DMS153 treated with DMSO at 0.1 percent for 48 hours (cell line): ENCODE data around the gene NLK.
"Not testable (repeated sequence)": the region's sequence is repeated elsewhere in the genome, so short reads cannot be mapped to it uniquely, and the experiment has no call there.

Source experiments
- DNase-seq: peaks from one replicate; lab custom pipeline; 2025; ENCODE audit not compliant: unreplicated experiment; lab: John Stamatoyannopoulos, UW

NLK gene

DNA sequence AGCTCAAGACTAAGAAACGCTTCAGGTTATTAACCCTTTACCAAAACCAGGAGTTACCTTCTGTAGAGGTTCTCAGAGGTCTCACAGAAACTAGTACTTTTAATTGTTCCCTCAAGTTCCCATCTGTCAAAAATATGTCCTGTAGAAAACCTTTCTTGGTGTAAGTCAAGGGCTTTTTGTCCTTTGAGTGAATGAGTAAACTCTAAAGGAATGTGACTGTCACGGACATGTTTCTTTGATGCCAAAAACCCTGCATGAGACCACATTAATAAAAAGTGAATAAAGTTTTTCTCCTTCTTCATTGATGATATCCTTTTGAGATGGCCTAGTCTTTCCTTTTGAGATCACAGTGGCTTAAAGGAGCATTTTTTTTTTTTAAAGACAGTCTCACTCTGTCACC is 102.9 kb downstream of the NLK start:
- DNase-seq: no peak

GRCh38 chr17:28147017-28147416 is 104.5 kb downstream of the NLK start:
- DNase-seq: no peak

- DNase-seq: no peak
Observed at GRCh38 chr17:28151001-28151400, 108.5 kb downstream of the NLK start.

- DNase-seq: no peak
Observed at GRCh38 chr17:28154214-28154613, 111.7 kb downstream of the NLK start.

DNA sequence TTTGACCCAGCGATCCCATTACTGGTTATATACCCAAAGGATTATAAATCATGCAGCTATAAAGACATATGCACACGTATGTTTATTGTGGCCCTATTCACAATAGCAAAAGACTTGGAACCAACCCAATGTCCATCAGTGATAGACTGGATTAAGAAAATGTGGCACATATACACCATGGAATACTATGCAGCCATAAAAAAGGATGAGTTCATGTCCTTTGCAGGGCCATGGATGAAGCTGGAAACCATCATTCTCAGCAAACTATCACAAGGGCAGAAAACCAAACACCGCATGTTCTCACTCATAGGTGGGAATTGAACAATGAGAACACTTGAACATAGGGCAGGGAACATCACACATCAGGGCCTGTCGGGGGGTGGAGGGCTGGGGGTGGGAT is 112.9 kb downstream of the NLK start:
- not testable (repeated sequence) for DNase-seq

DNA sequence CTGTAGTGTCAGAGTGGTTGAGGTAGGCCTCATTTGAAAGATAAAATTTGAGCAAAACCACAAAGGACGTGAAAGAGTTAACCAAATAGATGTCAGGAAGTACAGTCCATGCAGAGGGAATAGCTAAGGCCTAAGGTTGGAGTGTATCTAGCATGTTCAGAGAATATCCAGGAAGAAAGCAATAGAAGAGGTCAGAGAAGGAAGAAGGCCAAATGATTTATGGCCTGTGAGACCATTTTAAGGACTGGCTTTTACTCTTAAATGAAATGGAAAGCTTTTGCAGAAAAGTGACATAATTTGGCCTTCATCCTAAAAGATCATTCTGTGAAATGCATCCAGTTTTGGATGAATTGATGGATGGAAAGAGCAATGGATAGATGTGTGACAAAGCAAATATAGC is 116.5 kb downstream of the NLK start:
- DNase-seq: no peak

DNA sequence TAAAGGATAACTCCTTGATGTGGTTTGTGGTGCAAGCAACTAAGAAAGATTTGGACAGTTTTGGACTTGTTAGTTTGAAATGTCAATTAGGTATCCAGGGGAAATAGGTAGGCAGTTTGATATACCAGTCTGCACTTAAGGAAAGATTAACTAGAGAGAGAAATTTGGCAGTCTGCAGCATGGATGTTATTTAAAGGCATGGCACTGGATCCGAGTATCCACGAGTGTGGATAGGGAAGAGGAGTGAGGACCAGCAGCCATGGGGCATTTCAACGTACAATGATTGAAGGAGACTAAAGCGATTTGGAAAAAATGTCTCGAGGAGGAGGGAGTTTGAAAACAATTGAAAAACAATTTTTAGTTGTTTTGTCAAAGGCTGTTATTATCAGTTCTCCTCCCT is 117.4 kb downstream of the NLK start:
- no peak for DNase-seq

DNA sequence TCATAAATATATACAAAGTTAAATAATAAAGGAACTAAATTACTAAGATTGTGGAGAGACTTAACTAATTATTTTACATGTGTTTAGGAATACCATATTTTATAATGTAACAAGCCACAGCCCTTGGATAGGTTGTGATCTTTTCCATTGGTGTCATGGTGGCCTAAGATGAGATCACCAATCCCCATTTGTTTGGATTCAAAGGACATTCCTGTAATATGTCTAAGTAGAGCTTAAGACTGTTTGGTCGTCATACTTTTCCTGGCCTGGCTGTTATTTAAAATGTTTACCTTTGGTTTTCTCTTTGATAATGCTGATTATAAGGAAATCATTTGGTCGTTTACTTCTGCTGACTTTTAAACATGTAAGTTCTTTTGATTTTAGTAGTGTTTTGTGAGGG is 118.1 kb downstream of the NLK start:
- no peak for DNase-seq

GRCh38 chr17:28161311-28161710 is 118.8 kb downstream of the NLK start:
- DNase-seq: no peak

- DNase-seq: no peak
Observed at GRCh38 chr17:28166478-28166877, 124.0 kb downstream of the NLK start.

GRCh38 chr17:28169621-28170349 is 127.3 kb downstream of the NLK start:
- no peak for DNase-seq

- no peak for DNase-seq
Observed at GRCh38 chr17:28170771-28171170, 128.3 kb downstream of the NLK start.

GRCh38 chr17:28173031-28173561 is 130.6 kb downstream of the NLK start:
- no peak for DNase-seq

- no peak for DNase-seq
Observed at GRCh38 chr17:28173801-28174200, 131.3 kb downstream of the NLK start.

DNA sequence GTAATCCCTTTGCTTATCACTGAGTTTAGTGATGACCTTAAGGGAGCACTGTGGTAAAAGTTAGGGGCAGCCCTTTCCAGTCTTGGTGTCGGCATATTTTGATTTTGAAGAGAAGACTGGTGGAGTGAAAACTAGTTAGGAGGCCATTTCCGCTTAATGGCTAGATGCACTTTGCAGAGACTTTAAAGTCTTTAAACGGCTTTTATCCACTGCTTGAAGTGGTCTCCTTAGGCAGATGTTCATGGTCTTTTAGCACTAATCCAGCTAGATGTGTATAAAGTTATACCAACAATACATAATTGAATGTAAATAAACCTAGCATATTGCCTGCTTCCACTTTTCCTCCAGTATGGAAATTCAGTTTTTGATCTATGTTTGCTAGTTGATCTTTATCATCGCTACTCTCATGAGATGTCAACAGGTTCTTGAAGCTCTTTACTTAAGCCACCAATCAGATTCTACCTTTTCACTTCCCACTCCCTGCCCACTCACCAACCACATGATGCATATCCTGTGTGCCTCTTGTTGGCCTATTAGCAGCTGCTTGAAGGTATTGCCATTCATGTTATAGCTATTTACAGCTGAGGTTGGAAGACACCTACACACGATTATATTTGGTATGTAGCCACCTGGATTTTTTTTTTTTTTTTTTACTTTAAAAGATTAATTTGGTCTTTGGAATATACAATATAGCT is 132.0 kb downstream of the NLK start:
- DNase-seq: no peak

GRCh38 chr17:28177351-28177750 is 134.9 kb downstream of the NLK start:
- no peak for DNase-seq

DNA sequence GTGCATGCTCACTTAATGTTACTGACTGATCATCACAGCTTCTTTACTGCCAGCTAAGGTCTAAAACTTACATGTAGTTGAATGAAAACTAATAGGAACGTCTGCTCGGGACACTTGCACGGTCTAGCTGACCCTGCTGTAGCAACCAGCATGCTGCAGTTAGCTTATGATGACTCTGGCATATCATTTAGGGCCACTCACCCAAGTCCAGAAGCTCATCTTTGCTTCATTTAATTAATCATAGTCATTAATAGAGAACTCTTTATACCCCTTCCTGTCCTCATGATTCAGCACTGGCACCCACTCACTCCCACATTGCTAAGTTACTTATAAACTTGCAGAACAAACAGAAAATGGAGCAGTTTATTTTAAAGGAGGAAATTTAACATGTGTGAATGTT is 136.3 kb downstream of the NLK start:
- no peak for DNase-seq

- DNase-seq: no peak
Observed at GRCh38 chr17:28180449-28180848, 138.0 kb downstream of the NLK start.

GRCh38 chr17:28181568-28181967 is 139.1 kb downstream of the NLK start:
- no peak for DNase-seq

DNA sequence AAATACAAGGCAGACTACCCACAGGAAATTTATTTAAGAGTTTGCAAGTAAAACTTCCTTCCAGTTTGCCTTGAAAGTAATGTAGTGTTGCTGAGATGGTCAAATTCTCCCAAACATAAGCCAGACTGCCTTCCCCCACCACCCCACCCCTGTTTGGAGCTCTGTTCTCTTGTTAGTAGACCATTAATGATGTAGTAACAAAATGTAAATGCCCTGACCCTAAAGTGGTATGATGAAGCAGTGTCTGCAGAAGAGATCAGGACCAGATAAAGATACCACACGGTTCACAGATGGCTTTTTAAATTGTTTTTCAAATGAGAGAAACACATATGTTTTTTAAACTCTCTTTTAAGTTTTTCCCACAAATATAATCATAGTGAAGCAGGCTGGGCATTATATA is 140.1 kb downstream of the NLK start:
- no peak for DNase-seq

DNA sequence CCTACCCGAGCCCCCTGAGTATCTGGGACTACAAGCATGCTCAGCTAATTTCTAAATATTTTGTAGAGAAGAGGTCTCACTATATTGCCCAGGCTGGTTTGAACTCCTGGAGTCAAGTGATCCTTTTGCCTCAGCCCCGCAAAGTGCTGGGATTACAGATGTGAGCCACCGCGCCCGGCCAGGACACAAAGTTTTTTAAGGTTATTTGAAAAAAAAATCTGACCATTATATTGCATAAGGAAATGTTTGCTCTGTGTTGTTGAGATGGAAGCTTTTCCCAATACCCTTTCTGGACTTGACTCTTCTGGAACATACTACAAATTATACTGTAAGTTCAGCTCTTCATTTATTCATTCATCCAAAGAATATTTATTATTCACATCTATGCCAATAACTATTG is 143.2 kb downstream of the NLK start:
- no peak for DNase-seq

- not testable (repeated sequence) for DNase-seq
Observed at GRCh38 chr17:28186472-28186871, 144.0 kb downstream of the NLK start.

- DNase-seq: no peak
Observed at GRCh38 chr17:28187931-28188330, 145.5 kb downstream of the NLK start.
